NK-92 (cell line): Measurements from ENCODE around the gene EPX.

Experiments used
- DNase-seq: peaks from one replicate; lab custom pipeline; 2025; ENCODE audit not compliant: unreplicated experiment; lab: John Stamatoyannopoulos, UW

The EPX gene

DNA sequence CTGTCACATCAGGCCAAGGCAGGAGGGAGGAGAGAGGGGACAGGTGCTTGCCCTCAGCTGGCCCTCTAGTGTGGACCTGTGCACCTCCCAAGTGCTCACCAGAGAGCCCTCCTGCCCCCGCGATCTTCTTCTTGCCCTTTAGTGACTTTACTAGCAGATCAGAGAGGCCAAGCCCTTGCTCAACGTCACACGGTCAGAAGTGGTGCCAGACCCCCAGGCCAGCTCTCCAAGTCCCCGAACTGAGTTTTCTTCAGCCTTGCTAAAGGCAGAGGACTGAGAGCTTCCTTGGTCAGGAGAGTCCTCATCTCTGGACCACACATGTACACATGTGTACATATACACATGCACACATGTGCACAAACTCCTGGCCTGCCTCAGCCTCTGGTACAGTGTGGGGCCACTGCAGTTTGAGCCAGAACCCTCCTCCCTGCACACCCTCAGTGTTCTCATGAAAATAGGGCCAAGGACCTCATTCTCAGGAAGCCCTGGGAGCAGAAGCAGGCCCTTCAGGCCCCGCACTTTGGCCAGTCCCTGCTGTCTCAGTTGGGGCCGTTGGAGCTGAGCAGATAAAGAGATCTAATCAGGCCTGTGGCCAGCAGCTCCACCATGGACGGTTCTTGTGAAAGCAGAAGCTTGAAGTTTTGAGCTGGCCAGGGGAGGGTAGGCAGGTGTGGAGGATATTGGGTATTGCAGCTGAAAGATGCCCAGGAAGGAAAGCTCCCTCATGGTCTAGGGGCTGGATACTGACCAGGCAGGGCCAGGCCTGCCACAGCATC lies 7.4 kb upstream of the EPX start:
- no peak for DNase-seq

DNA sequence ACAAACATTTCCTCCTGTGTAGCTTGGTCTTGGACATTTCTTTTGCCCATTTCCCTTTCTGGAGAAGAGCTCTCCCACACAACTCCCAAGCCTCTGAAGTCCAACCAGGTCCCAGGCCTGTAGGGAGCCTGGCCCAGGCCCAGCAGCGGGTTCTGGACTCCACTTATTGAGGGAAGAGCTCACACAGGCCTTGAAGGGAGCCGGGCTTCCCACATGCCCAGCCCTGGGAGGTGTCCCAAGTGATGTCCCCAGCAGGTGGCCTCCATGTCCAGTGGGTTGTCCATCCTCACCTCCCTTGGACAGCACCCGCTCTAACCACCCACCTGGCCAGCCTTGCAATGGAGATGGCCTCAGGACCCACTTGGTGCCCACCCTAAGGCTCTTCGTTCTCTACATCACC lies 5.9 kb upstream of the EPX start:
- no peak for DNase-seq

DNA sequence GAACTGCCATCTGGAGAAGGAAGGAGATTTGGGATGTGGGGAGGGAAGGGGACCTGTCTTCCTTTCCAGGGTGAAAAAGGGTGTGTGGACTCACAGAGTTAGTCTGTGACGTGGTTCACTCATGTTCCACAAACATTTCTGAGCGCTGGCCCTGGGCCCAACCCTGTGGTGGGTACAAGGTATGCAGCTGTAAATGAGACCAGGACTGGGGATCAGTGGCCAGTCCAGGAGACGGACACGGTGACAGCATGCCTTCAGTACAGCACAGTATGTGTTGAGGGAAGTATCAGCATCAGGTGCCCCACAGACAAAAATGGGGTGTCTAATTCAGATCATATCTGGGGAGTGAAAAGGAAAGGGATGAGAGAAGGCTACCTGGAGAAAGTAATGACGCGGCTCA lies 5.5 kb upstream of the EPX start:
- no peak for DNase-seq

DNA sequence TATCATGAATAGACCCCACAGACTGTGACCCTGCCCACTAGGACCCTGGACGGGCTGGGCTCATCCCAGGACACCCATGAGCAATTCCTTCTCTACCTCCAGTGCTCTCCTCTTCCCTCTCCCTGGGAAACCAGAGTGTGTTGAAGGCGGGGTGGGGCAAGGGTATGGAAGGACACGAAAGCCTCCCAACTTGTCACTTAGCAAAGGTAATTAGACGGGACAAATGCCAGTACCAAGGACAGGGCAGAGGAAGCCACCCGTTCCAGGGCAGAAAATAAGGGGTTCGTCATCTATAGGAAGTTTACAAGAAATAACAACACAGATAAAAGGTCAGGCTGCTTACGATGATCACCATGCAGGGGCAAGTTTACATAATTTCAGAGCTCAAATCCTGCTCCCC lies 4.9 kb upstream of the EPX start:
- DNase-seq = no peak

DNA sequence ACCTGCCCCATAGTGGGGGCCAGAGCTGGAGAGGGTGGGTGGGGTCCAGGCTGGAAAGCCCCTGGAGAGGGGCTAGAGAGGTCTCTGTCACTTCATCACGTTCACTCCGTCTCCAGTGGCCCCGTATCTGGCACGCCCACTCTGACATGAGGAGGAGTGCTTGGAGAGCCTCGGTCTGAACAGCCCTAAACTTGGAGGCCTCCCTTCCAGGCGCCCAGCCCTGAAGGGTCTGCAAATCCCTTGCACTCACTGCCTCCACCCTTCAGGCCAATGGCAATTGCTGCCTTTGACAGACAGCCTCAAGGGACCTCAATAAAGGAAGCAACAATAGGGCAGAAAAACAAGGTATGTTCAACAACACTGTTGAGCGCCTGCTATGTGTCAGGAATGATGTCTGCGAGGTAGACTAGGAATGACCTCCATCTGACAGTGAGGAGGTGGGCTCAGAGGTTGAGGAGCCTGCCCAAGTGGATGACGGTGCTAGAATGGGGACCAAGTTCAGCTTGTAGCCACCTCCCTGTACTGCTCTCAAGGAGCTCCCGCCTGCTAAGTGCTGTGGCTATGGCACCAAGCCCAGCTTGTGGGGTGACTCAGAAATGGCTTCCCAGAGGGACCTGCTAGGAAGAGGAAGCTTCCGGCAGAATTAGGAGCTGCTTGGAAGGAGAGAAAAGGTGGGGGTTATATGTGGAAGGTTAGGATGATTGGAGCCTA lies 2.9 kb upstream of the EPX start:
- no peak for DNase-seq

DNA sequence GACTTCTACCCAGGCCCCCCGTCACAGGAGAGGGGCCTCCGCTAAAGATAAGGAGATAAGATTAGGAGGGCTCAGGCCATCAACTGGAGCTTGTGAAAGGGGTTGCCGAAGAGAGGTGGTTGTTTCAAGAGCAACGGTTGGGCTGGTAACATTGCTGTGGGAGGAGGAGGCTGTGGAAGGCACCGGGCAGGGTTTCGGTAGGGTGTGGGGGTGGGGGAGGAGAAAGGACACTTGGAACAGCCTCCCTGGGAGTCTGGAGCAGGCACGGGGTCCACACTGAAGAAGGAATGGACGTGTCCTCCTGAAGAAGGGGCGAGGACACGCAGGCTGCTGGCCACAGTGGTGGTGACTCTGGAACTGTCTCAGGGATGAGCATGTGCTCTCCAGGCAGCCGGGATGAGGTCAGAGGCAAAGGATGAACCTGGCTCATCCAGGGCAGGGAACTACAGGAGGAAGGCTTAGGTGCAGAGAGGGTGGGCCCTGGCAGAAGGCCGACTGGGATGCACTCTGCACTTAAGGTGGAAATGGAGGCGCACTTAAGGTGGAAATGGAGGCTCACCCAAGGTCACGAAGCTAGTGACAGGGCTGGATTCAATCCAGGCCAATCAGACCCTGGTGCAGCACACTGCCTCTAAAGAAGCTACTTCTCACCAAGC lies 1.2 kb upstream of the EPX start:
- no peak for DNase-seq

DNA sequence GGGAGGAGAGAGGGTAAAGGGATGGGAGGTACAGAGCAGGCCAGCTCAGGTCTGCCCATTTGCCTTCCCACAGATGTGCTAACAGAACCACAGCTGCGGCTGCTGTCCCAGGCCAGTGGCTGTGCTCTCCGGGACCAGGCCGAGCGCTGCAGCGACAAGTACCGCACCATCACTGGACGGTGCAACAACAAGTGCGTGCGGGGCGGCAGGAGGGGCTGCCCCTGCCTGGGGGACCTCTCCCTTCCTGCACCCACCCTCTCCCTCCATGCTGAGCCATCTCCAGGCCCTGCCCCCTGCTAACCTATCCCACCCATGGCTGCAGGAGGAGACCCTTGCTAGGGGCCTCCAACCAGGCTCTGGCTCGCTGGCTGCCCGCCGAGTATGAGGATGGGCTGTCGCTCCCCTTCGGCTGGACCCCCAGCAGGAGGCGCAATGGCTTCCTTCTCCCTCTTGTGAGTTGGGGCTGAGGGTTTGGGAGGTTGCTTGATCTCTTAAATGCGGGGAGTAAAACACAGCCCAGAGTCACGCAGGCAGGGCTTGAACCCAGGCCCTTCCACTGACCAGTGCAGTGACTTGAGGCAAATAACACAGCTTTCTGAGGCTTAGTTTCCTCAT lies 1.2 kb downstream of the EPX start:
- no peak for DNase-seq

DNA sequence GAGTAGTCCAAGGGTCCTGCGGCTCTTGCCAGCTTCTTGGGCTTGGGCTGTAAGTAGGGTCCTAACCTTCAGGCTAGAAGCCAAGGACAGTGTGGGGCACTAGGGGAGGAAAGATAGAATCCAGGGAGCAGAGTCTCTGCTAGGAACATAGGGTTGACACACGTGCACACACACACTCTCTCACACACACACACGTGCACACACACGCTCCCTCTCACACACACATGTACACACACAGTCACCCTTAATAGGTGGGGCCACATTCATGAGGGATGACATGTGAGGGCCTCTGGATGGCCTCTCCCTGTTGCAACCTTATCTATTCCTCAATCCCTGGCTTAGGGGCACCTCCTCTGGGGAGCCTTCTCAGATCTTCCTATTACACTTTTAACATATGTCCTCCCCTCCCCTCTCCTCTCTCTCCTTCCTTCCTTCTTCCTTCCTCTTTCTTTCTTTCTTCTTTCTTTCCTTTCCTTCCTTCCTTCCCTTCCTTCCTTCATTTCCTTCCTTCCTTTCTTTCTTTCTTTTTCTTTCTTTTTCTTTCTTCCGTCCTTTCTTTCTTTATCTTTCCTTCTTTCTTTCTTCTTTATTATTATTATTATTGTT lies 3.1 kb downstream of the EPX start:
- no peak for DNase-seq

DNA sequence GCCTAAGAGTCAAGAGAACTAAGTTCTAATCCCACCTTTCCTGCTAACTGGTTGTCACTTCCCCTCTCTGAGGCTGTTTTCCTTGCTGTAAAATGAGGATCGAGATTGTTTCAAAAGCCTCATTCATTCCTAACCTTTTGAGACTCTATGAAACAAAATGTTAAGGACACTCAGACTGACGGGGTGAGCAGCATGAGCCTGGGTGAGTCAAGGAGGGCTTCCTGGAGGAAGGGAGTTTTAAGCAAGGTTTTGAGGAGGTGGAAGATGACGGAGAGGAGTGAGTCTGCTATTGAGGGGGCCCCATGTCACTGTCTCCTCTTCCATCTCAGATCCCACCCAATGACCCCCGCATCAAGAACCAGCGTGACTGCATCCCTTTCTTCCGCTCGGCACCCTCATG lies 4.1 kb downstream of the EPX start:
- DNase-seq = no peak

DNA sequence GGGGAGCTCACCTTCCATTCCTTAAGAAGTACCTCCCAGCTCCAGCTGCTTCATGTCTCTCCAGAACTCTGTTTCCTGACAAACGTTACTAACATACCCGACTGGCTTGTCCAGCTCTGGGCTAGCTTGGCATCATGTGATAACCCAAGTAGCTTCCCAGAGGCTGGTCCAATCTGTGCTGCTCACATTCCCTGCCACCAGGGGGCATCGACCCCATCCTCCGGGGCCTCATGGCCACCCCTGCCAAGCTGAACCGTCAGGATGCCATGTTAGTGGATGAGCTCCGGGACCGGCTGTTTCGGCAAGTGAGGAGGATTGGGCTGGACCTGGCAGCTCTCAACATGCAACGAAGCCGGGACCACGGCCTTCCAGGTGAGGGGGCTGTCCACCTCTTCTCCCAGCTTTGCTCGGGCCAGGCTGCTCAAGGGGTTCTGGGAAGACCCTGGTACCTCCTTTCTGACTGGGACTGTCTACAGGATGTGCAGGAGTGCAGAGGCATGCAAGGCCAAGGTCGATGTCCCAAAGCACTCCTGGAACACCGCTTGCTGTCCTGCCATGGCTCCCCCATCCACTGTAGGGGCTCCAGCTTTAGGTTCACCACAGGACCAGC lies 7.6 kb downstream of the EPX start:
- no peak for DNase-seq

DNA sequence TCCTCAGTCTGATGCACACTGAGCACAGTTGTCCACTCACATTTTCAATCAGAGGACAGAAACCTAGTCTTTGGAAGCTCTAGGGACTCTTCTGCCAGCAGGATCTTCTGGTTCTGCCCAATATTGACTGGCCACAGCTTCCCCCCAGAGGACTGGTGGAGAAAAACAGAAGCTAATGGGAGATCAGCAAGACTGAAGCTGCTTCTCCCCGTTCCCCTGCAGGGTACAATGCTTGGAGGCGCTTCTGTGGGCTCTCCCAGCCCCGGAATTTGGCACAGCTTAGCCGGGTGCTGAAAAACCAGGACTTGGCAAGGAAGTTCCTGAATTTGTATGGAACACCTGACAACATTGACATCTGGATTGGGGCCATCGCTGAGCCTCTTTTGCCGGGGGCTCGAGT lies 10.3 kb downstream of the EPX start:
- DNase-seq = no peak

DNA sequence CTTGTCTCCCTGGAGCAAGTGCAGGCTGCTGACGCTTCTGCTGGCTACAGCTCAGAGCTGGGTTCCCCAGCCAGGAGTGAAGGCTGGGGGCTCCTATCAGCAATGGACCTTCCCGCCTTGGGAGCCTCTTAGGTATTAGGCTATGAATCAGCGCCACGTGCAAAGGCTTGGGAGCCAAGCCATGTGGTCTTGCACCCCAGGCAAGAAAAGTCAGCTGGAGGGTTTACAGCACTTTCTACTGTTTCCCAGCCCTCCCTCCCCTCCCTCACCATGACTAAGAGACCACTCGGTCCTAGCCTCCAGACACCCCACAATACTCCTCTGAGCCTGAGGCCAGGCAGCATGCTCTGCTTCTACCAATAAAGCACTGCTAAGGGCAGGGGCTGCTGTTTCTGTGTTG lies 12.3 kb downstream of the EPX start:
- no peak for DNase-seq

DNA sequence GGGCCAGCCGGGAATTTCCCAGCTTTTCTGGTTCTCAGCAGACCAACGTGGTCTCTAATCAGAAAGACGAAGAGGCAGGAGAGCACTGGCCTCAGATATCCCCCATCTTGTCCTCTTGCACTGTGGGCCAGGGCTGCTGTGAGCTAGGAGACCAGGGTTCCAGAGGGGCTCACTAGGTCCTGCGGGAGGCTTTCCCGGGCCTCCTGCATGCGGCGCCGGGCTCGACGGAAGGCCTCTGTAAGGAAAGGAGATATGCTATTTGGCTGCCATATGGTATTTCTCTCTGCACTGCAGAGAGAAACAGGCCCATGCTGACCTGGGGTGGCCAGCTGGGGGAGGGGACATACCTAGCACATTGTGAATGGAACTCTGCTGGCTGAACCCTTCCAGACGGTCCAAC lies 13.4 kb downstream of the EPX start:
- no peak for DNase-seq

DNA sequence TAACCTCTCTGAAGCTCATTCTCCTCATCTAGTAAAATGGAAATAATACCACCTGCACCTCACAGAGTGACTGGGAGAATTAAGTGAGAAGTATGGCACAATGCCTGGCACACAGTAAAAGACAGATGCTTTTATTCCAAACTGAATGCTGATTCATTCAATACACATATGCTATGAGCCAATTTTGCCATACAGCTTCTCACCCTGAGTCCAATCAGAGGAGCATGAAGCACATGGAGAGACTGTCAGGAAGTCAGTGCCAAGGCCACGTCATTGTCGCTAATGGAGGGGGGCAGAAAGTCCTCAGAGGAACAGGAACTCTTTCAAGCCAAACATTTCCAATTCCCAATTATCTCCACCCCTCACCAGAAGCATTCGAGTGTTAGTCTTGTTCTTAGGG lies 14.9 kb downstream of the EPX start:
- DNase-seq = no peak

DNA sequence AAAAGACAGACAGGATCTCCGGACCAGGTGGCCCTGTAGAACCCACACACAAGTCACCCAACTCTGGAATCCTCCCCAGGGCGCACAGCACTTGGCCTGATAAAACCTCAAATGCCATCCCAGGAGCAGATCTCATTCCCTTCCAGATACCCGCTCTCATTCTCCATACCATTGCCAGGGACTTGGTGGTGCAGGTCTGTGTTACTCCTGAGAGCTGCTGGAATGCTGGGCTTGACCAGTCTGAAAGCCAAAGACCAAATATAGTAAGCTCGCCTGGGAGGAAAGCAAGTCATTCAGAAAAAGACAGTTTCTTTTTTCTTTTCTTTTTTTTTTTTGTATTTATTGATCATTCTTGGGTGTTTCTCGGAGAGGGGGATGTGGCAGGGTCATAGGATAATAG lies 15.8 kb downstream of the EPX start:
- no peak for DNase-seq

DNA sequence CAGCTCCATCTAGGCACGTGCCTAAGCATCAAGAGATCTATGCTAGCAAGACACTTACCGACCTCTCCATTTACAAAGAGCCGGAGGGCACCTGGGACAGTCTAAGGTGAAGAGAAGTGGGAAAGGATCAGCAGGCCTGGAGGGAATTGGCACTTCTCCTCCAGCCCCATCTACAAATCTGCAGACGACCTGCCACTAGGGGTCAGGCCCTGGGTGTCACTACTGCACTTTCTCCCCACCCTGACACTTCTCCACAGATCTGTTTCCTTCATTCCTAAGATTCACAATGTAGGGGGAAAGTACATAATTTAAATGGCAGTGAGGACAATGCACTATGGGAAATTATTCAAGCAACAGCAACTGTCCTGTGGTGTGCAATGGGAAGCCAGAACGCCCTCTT lies 18.4 kb downstream of the EPX start:
- no peak for DNase-seq

DNA sequence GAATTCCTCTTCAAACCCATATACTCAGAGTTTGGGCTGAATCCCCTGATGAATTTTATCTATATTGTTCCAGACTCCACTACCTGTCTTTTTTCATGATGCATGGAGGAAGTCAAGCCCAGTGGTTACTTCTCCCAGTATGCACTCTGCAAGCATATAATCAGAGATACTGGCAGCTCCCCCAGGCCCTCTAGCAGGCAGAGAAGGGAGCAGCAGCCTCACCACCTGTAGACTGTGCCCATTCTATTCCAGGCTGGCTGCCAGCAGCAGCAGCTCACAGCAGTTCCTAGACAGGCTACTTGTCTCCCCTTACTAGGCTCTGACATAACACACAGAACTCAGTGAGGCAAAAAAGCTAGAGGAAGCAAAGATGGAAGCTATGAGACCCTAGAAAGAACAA lies 23.2 kb downstream of the EPX start:
- no peak for DNase-seq

DNA sequence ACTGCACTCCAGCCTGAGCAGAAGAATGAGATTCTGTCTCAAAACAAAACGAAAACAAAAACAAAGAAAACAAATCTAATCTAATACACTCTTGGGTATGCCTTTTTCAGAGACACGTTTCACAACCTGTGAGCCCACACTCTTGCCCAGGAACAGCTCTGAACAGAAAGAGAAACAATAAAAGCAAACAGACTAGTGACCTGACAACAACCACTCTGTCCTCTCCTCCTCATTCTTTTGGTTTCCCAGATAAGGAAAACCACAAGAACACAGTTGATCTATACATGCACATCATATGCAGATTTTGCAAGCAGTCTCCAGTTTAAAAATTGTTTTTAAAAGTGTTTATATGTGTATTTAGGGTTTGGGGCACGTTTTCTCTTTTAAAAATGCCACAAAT lies 25.2 kb downstream of the EPX start:
- DNase-seq = no peak

DNA sequence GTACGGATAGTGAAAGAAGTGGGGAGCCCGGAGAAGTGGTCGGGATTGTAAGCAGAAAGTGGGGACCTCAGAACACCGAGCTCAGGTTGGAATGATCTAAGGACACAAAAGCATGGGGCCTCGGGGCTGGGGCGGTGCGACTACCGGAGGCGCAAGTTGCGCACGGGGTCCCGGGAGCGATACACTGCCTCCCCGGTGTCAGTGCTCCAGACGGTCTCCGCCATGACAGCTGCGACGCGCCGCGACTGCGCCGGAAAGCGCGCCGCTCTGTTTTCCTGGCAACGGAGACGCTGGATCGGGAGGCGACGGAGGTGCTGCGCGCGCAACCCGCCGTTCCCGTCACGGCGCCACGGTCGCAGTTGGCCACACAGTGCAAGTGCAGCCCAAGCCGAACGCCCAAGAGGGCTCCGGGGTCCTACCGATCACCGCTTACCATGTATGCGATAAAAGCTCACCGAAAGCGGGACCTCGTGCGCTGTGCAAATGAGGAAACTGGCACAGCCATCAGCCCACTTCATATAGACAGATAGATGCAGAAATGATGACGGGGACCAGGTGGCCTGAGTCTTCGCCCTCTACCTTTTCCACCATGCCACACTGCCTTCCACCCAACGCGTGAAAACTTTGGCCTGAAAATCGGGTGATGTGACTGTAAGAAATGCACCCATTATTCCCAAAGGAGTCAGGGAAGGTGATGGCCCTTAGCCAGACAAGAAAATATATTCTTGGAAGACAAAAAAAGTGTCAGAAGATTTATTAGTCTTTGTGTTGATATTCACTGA lies 26.7 kb downstream of the EPX start, which contains the start of gene MKS1:
TSS of gene MKS1 (minus strand) at position 249 of the 782 bp plus-strand sequence. CDS start at position 224, 25 bp downstream.
- DNase-seq = peak; percentile 71

DNA sequence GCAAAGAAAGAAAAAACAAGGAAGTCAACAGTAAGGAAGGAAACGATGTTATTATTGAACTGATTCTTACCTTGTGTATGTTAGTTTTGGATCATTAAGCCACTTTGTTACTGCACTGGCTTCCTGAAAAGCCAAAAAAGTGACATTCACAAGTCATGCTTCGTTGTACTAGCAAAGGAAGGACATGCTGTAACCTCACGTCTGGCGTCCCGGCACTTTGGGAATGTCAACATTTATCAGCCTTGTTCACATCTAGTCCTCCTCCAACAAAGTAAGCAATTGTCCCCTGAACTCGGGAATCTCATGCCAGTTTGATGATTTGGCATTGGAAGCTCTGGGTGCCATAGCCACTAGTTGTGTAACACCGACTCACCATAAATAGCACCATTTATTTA lies 27.3 kb downstream of the EPX start:
- no peak for DNase-seq
